GM13976 (cell line): ENCODE data around the gene PBRM1.

Experiments used
- DNase-seq: peaks from one replicate; pipeline ENCODE4 v3.0.0; 2012; ENCODE audit warnings: low spot score
- in situ Hi-C: fragments of 300-500 bp; cut with MboI; formaldehyde crosslinking; loops from one replicate; pipeline ENCODE4 v1.12.0; 2022; ENCODE audit warnings: low sequenced_read_pairs, mixed read lengths, inconsistent platforms; ENCODE audit not compliant: unreplicated experiment
- TF ChIP-seq, protein P1 (sequence below): IDR thresholded peaks from 2 replicates; pipeline ENCODE4 v1.5.1; 2012; ENCODE audit warnings: borderline replicate concordance, mild to moderate bottlenecking; ENCODE audit not compliant: insufficient read depth; ENCODE audit errors: extremely low read depth, missing control alignments, control extremely low read depth

PBRM1 gene

GRCh38 chr3:52705438-52705687 lies 19.6 kb upstream of the PBRM1 start:
- in situ Hi-C loops, result no loop called here
- no peak for DNase-seq
- TF ChIP-seq, protein P1, sequence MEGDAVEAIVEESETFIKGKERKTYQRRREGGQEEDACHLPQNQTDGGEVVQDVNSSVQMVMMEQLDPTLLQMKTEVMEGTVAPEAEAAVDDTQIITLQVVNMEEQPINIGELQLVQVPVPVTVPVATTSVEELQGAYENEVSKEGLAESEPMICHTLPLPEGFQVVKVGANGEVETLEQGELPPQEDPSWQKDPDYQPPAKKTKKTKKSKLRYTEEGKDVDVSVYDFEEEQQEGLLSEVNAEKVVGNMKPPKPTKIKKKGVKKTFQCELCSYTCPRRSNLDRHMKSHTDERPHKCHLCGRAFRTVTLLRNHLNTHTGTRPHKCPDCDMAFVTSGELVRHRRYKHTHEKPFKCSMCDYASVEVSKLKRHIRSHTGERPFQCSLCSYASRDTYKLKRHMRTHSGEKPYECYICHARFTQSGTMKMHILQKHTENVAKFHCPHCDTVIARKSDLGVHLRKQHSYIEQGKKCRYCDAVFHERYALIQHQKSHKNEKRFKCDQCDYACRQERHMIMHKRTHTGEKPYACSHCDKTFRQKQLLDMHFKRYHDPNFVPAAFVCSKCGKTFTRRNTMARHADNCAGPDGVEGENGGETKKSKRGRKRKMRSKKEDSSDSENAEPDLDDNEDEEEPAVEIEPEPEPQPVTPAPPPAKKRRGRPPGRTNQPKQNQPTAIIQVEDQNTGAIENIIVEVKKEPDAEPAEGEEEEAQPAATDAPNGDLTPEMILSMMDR, result no peak

DNA sequence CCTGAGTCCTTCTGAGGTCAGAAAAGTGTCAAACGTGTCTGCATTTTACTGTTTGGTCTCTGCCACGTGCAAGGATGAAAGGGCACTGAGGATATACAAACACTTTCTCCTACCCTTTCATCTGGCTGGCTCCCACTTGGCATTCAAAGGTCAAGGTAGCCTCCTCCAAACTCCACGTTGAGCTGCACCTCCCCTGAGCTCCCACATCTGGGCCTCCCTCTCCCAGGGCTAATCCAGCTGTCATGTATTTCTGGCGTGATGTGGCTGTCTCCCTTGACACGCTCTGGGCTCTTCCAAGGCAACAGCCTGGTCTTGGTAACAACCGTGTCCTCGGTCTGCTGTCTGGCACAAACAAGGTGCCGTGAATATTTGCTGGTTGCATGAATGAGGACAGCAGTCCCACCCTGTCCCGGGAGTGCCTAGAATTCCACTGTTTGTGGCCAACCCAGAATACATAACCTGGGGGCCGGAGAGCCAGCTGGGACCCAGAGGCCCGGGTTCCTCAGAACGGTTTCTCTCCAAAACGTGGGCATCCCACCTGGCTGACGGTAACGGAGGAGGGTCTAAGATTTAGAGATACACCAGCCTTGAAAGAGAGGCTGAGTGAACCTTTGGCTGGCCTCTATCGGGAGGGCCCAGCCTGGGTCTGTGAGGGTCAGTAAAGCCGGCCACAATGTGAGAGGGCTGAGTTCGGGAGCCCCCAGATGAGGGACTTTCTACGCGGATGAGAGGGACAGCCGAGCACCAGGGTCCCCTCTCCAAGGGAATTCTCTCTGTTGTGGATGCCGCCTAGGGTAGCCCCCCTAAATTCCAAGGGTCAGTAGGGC lies 19.1 kb upstream of the PBRM1 start:
- peak; percentile 32 for DNase-seq
- in situ Hi-C loops, result no loop called here
- TF ChIP-seq, protein P1, result no peak

DNA sequence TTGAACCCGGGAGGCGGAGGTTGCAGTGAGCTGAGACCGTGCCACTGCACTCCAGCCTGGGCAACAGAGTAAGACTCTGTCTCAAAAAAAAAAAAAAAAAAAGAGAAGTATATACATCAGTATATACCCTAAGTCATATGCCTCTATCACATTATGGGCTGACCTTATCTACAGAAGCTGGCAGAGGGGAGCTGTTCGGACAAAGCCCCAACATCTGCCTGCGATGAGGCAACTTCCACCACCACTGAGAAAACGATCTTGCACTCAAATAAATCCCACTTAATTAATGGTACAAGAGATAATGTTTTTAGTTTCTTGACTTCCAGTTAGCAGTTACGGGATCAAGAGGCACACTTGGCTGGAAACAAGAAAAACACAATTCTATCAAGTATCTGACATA lies 17.6 kb upstream of the PBRM1 start:
- TF ChIP-seq, protein P1, result no peak
- no peak for DNase-seq
- in situ Hi-C loops, result no loop called here

DNA sequence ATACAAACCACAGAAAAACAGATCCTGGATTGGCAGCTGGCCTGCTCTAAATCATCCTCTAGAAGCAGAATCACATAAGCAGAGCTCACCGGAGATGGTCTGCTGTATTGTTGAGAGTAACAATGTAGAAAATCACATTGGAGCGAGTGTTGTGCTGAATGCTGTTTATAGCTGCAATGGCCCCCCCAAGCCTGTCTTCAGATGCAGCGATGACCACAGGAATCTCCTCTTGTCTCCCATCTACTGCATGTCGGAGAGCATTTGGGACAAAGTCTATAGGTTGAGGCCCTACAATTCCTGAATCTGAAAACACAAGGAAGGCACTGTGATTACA lies 11.9 kb upstream of the PBRM1 start:
- TF ChIP-seq, protein P1, result no peak
- in situ Hi-C loops, result no loop called here
- DNase-seq, result no peak

DNA sequence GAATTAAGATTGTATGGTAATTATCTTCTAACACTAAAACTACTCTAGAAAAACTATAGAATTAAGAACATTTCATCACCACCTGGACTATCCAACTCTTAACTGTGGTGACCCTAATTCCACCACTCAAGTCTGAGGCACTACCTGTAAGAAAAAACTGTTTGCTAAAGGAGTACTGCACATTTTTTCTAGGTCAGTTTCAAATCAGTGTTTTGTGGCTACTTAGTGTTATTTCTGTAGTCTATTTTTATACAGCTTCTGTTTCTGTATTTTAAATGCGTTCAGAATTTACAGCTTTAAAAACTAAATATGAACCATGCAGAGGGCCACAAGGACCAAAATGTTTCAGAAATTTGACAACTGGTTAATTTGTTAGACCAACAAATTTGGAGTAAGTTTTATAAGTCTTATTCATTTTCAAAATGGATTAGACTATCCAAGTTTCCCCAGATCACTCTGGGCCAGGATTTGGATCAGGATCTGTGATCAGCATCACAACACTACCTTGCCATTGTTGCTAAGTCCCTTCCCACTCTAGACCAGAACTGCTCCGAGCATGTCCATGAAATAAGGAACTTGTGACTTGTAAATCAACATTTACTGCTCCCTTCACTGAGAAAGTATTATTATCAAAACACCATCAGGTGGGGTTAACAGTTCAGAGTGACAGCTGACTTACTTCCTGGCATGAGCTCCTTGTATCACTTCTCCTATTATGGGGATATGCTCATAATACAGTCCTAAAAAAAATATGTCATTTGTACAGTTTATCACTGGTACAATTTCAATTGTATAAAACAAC lies 11.3 kb upstream of the PBRM1 start:
- in situ Hi-C loops, result no loop called here
- TF ChIP-seq, protein P1, result no peak
- no peak for DNase-seq

DNA sequence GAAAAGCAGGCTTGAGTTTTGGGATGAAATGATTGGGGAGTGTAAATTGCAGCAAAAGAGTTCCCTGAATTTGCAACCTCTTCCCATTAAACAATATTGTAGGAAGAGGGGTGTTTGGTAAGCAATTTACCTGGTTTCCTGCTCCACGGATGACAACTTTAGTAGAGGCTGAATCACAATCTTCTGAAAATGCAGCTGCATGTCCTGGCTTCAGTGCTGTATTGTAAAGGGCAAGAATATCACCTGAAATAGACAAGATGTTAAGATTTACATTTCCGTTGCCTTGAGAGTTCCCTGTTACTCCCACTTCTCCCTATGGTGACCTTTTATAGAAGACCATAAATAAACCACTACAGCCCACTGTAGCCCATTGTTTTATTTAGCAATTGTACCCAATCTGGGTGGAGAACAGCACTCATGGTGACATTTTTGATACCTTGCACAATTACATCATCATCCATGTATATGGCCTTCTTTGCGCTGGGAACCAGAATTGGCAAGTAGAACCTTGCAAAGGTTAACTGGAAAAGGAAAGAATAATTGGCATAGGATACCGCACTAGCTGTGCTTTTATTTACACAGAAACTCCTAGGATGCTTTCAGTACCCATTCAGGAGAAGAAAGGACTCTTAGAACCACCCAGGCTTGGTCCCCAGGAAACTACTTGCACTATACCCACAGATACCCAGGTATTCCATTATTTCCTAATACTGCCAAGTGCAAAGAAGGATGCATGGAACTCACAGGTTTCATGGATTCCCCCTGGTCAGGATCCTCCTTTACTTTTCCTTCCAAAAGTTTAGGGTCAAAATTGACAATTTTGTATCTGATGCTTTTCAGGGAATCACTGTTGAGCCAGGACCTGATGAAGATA lies 10.3 kb upstream of the PBRM1 start:
- DNase-seq, result no peak
- in situ Hi-C loops, result no loop called here
- TF ChIP-seq, protein P1, result no peak
